H9 (cell line): ENCODE results near the gene PTPRN2. TPM values are rescaled to one million over a fixed set of nuclear protein-coding genes. Genes with fewer than 3 reads are reported as not detected.

Experiments used
- DNase-seq: peaks from one replicate; pipeline ENCODE4 v3.0.0-alpha.2; 2017
- H2AFZ ChIP-seq: one replicate; pipeline ENCODE4 v1.6.1; 2013; ENCODE audit warnings: mild to moderate bottlenecking, low read length, control low read depth, moderate library complexity
- H2AK5ac ChIP-seq: 2 replicates; pipeline ENCODE4 v1.6.1; 2013; ENCODE audit warnings: low read length, control low read depth, mixed read lengths; ENCODE audit not compliant: insufficient read length
- H2BK120ac ChIP-seq: one replicate; pipeline ENCODE4 v1.6.1; 2013; ENCODE audit warnings: low read depth, mild to moderate bottlenecking, low read length, control low read depth, inconsistent platforms; ENCODE audit not compliant: poor library complexity, severe bottlenecking
- H2BK12ac ChIP-seq: 2 replicates; pipeline ENCODE4 v1.6.1; 2013; ENCODE audit warnings: low read length, control low read depth, mixed read lengths, low read depth; ENCODE audit not compliant: insufficient read length
- H2BK15ac ChIP-seq: 2 replicates; pipeline ENCODE4 v1.6.1; 2013; ENCODE audit warnings: low read depth, low read length, control low read depth
- H2BK20ac ChIP-seq: one replicate; pipeline ENCODE4 v1.6.1; 2013; ENCODE audit warnings: low read depth, mild to moderate bottlenecking, low read length, control low read depth, inconsistent platforms; ENCODE audit not compliant: poor library complexity, severe bottlenecking
- H2BK5ac ChIP-seq: 2 replicates; pipeline ENCODE4 v1.6.1; 2013; ENCODE audit warnings: low read length, control low read depth, mixed read lengths; ENCODE audit not compliant: insufficient read length
- H3K14ac ChIP-seq: 2 replicates; pipeline ENCODE4 v1.6.1; 2013; ENCODE audit warnings: low read length, control low read depth; ENCODE audit not compliant: insufficient read depth
- H3K18ac ChIP-seq: 2 replicates; pipeline ENCODE4 v1.6.1; 2013; ENCODE audit warnings: low read depth, mild to moderate bottlenecking, mixed read lengths, low read length, control low read depth; ENCODE audit not compliant: insufficient read length
- H3K23ac ChIP-seq: 2 replicates; pipeline ENCODE4 v1.6.1; 2013; ENCODE audit warnings: low read length, control low read depth, mixed read lengths, low read depth; ENCODE audit not compliant: insufficient read length
- H3K23me2 ChIP-seq: 2 replicates; pipeline ENCODE4 v1.6.1; 2013; ENCODE audit warnings: low read depth, mild to moderate bottlenecking, mixed read lengths, low read length, control low read depth; ENCODE audit not compliant: insufficient read length, poor library complexity, severe bottlenecking
- H3K27ac ChIP-seq: 2 replicates; pipeline ENCODE4 v1.5.1; 2013; ENCODE audit warnings: low read length, control low read depth, mixed read lengths, low read depth; ENCODE audit not compliant: insufficient read length
- H3K27me3 ChIP-seq: 2 replicates; pipeline ENCODE4 v1.6.1; 2013; ENCODE audit warnings: low read length, control low read depth, inconsistent platforms; ENCODE audit not compliant: insufficient read depth
- H3K4ac ChIP-seq: 2 replicates; pipeline ENCODE4 v1.6.1; 2013; ENCODE audit warnings: low read depth, mild to moderate bottlenecking, control low read depth, inconsistent platforms, low read length, moderate library complexity
- H3K4me1 ChIP-seq: 2 replicates; pipeline ENCODE4 v1.6.1; 2013; ENCODE audit warnings: low read length, control low read depth, inconsistent platforms; ENCODE audit not compliant: insufficient read depth
- H3K4me2 ChIP-seq: 2 replicates; pipeline ENCODE4 v1.6.1; 2013; ENCODE audit warnings: low read length, control low read depth, mixed read lengths; ENCODE audit not compliant: insufficient read length, insufficient read depth
- H3K56ac ChIP-seq: 2 replicates; pipeline ENCODE4 v1.6.1; 2013; ENCODE audit warnings: low read depth, mild to moderate bottlenecking, mixed read lengths, low read length, control low read depth; ENCODE audit not compliant: insufficient read length
- H3K79me1 ChIP-seq: 2 replicates; pipeline ENCODE4 v1.6.1; 2013; ENCODE audit warnings: low read depth, mild to moderate bottlenecking, moderate library complexity, low read length, control low read depth, inconsistent platforms; ENCODE audit not compliant: insufficient read depth, poor library complexity, severe bottlenecking
- H3K79me2 ChIP-seq: 2 replicates; pipeline ENCODE4 v1.6.1; 2013; ENCODE audit warnings: low read length, control low read depth, inconsistent platforms; ENCODE audit not compliant: insufficient read depth
- H3K9ac ChIP-seq: 2 replicates; pipeline ENCODE4 v1.6.1; 2013; ENCODE audit warnings: low read length, control low read depth, mixed read lengths; ENCODE audit not compliant: insufficient read length; ENCODE audit errors: extremely low read depth
- H3K9me3 ChIP-seq: one replicate; pipeline ENCODE4 v1.6.1; 2013; ENCODE audit warnings: low read depth, low read length, inconsistent platforms; ENCODE audit not compliant: control insufficient read depth
- H3T11ph ChIP-seq: one replicate; pipeline ENCODE4 v1.6.1; 2013; ENCODE audit warnings: mild to moderate bottlenecking, low read length, control low read depth, inconsistent platforms
- H4K20me1 ChIP-seq: one replicate; pipeline ENCODE4 v1.6.1; 2013; ENCODE audit not compliant: control insufficient read depth, insufficient read length, insufficient read depth
- H4K5ac ChIP-seq: 2 replicates; pipeline ENCODE4 v1.6.1; 2013; ENCODE audit warnings: low read depth, mild to moderate bottlenecking, mixed read lengths, low read length, control low read depth; ENCODE audit not compliant: insufficient read length
- H4K8ac ChIP-seq: replicated peaks from 2 replicates; pipeline ENCODE4 v1.6.1; 2013; ENCODE audit warnings: low read length, control low read depth, mixed read lengths, low read depth; ENCODE audit not compliant: insufficient read length
- H4K91ac ChIP-seq: 2 replicates; pipeline ENCODE4 v1.6.1; 2013; ENCODE audit warnings: low read depth, mild to moderate bottlenecking, moderate library complexity, mixed read lengths, low read length, control low read depth; ENCODE audit not compliant: insufficient read length
- H3K27ac Mint-ChIP-seq, 3 experiments: 2 replicates in 2 of 3; 3 replicates in 1 of 3; pipeline ENCODE4 v1.8.0; 2020 to 2021; ENCODE audit warnings: mixed read lengths in 3 of 3, mild to moderate bottlenecking in 1 of 3, moderate library complexity in 1 of 3
- H3K27me3 Mint-ChIP-seq: 2 replicates; pipeline ENCODE4 v1.8.0; 2021; ENCODE audit warnings: low read depth, mild to moderate bottlenecking, moderate library complexity, mixed read lengths
- H3K36me3 Mint-ChIP-seq, 3 experiments: 2 replicates in 2 of 3; 3 replicates in 1 of 3; pipeline ENCODE4 v1.8.0; 2020 to 2021; ENCODE audit warnings: low read depth in 3 of 3, mixed read lengths in 3 of 3; ENCODE audit not compliant: insufficient read depth in 1 of 3
- H3K4me1 Mint-ChIP-seq, 2 experiments: 2 replicates each; pipeline ENCODE4 v1.8.0; 2020; ENCODE audit warnings: mixed read lengths in 2 of 2
- H3K4me3 Mint-ChIP-seq, 2 experiments: 2 replicates in 1 of 2; 3 replicates in 1 of 2; pipeline ENCODE4 v1.8.0; 2020 to 2021; ENCODE audit warnings: mild to moderate bottlenecking in 2 of 2, mixed read lengths in 2 of 2, moderate library complexity in 1 of 2
- H3K9me3 Mint-ChIP-seq, 2 experiments: 2 replicates in 1 of 2; 3 replicates in 1 of 2; pipeline ENCODE4 v1.8.0; 2020; ENCODE audit warnings: mild to moderate bottlenecking in 2 of 2, mixed read lengths in 2 of 2, moderate library complexity in 1 of 2
- WGBS: extraction: QIAGEN DNeasy Blood & Tissue Kit; methylation state at CpG from one replicate; pipeline ENCODE4 v1.1.7; 2013; ENCODE audit warnings: missing lambda C conversion rate, low lambda C conversion rate, mixed read lengths; ENCODE audit not compliant: insufficient read length; ENCODE audit errors: extremely low coverage; 5-methylcytosine and 5-hydroxymethylcytosine counted together
- total RNA-seq: library from RNA; stranded (reverse); gene quantifications from 2 replicates; pipeline ENCODE4 v1.2.1, GENCODE V29; 2021
- TF ChIP-seq, protein P1 (sequence below): fragments of 200-600 bp; sonication (generic); conservative IDR thresholded peaks from 3 replicates; pipeline ENCODE4 v1.8.0; 2021; ENCODE audit warnings: antibody characterized with exemption, mild to moderate bottlenecking

The PTPRN2 gene
- total RNA-seq, 1 experiment from 2014 or later, result 5.2 TPM

- Histone ChIP-seq H4K91ac (no peak overlapping the region), H4K5ac (no peak overlapping the region), H2BK15ac (no peak overlapping the region), H4K20me1 (no peaks in the 10 kb centered on the region), H2AFZ (no peak overlapping the region), H2BK120ac (no peak overlapping the region), H2BK20ac (no peak overlapping the region), H3K4ac (no peak overlapping the region), H3K27me3 (no peaks in the 10 kb centered on the region), H3T11ph (no peak overlapping the region), H3K56ac (no peak overlapping the region), H3K9ac (no peak overlapping the region), H3K79me1 (no peaks in the 10 kb centered on the region), H3K27ac (no peak overlapping the region), H4K8ac (no peak overlapping the region), H2BK12ac (no peak overlapping the region), H3K4me1 (no peaks in the 10 kb centered on the region), H3K4me2 (no peak overlapping the region), H3K79me2 (no peaks in the 10 kb centered on the region), H3K14ac (no peak overlapping the region), H3K23ac (no peak overlapping the region), H3K9me3 (no peaks in the 10 kb centered on the region), H3K23me2 (no peaks in the 10 kb centered on the region), H2BK5ac (no peak overlapping the region), H3K18ac (no peak overlapping the region), H2AK5ac (no peak overlapping the region)
- Mint-ChIP-seq H3K9me3 (no peaks in the 10 kb centered on the region), H3K4me3 (no peak overlapping the region), H3K27ac (no peak overlapping the region), H3K27me3 (peaks cover 8% of the 10 kb centered on the region), H3K4me1 (peaks cover 15 to 16% of the 10 kb centered on the region in 2 experiments), H3K36me3 (no peaks in the 10 kb centered on the region)
- WGBS, result no CpG with 5 or more reads among the region's 17 CpGs
- TF ChIP-seq, protein P1, sequence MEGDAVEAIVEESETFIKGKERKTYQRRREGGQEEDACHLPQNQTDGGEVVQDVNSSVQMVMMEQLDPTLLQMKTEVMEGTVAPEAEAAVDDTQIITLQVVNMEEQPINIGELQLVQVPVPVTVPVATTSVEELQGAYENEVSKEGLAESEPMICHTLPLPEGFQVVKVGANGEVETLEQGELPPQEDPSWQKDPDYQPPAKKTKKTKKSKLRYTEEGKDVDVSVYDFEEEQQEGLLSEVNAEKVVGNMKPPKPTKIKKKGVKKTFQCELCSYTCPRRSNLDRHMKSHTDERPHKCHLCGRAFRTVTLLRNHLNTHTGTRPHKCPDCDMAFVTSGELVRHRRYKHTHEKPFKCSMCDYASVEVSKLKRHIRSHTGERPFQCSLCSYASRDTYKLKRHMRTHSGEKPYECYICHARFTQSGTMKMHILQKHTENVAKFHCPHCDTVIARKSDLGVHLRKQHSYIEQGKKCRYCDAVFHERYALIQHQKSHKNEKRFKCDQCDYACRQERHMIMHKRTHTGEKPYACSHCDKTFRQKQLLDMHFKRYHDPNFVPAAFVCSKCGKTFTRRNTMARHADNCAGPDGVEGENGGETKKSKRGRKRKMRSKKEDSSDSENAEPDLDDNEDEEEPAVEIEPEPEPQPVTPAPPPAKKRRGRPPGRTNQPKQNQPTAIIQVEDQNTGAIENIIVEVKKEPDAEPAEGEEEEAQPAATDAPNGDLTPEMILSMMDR, result no peak
- DNase-seq, result no peak
Observed at GRCh38 chr7:157826566-157826965, 761.1 kb downstream of the PTPRN2 start.
